NCI-H146 treated with DMSO at 0.1 percent for 48 hours (cell line): ENCODE data around the gene RRAGD.

Source experiments
- DNase-seq: peaks from one replicate; lab custom pipeline; 2025; ENCODE audit not compliant: unreplicated experiment; lab: John Stamatoyannopoulos, UW

Gene RRAGD

DNA sequence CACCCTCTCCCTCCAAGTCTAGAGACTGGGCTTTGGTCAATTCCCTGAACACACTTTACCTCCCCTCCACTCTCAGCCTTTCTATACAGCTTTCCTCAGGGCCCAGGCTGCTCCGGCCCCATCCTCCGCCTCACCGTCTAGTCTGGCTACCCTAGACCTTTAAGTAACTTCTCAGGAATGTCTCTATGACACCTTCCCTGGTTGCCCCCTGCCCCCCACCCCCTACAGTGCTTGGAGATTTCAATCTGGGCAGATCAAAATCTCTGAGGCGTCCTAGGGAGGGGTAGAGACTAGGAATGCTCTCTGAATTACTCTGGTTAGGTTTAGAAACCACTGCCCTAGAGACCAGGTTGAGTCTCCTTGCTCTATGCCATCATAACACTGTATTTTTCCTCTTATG, 65.6 kb downstream of the RRAGD start:
- no peak for DNase-seq

DNA sequence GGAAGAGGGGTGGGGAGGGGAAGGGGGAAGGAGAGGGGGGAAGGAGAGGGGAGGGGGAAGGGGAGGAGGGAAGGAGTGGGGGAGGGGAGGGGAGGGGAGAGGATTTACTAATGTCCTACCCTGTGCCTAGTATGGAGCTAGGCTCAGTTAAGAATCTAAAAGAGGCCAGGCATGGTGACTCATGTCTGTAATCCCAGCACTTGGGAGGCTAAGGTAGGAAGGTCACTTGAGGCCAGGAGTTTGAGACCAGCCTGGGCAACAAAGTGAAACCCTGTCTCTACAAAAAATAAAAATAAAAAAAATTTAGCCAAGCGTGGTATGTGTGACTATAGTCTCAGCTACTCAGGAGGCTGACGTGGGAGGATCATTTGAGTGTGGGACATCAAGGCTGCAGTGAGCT, 72.5 kb downstream of the RRAGD start:
- DNase-seq, result no peak

DNA sequence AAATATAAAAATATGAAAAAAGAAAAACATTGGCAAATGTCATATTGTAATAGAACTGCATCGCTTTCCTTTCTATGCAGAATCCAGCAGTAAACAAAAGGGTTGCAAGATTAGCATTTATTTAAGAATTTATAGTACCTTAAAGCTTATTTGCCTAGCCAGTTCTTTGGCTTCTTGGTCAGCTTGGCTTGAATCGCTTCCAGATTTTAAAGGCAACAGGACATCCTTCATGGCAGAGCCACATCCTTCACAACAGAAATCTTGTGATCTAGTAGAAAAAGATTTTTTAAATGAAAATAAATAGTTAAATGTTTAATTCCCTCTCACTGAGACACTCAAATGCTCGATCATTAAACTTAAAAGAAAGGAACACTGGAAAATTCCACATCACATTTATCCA, 76.9 kb downstream of the RRAGD start:
- no peak for DNase-seq

DNA sequence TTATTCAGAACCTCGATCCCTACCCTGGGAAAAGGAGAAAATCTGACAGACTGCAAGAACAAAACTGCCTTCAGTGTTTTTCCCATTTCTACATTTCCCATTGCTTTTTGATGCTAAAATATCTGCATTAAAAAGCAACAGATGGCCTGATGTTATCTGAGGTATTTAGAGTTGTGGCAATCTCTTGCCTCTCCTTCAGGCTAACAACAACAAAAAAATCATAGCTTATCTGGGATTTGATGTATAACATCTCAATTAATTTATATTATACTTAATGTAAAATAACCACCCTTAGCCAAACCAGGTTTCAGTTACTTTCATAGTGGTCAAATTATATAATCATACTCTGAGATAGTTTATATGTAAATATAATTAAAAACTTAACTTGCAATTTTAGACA, 81.2 kb downstream of the RRAGD start:
- no peak for DNase-seq

DNA sequence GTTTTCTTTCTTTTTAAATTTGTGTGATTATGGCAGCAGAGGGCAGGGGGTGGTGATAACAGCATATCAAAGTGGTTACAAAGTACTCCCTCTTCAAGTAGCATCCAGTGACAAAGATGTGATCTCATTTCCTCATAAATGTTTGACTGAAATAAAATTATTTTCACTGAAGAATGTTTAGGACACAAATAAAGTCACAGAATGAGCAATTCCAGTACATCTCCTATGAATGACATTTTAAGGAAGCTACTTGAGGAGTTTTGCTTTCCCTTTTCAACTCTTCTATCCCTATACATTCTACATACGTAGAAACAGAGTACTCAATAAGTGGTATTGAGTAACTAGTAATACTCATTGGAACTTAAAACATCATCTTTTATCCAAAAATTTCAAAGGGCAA, 83.1 kb downstream of the RRAGD start:
- no peak for DNase-seq

DNA sequence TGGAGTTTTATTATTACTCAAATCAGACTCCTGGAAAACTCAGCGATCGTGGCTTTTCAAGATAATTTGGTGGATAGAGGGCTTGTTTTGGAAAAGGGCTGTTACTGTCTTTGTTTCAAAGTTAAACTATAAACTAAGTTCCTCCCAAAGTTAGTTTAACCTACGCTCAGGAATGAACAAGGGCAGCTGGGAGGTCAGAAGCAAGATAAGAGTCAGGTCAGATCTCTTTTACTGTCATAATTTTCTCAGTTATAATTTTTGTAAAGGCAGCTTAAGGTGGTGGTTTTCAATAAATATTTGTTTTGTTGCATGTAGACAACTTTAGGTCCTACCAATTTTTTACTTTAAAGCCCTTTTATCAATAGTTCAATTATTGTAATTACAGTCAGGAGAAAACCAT, 87.8 kb downstream of the RRAGD start:
- no peak for DNase-seq

DNA sequence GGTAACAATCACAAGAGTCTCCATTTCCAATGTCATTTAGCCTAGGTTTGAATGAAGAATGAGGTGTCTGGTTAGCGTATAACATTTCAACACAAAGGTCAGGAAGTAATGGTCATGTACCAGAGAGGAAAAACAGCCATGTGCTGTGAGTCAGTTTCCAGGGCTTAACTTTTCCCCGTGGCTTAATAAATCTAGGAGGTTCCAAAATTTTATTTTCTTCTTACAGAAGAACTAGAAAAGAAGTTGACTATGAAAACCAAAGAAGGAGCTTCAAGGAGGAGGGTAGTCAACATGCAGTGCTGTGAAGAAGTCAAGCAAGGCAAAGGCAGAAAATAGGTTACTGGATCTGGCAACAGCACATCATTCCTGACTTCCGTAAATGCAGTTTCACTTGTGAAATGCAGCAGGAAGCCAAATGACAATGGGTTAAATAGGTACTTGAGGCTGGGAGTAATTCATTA, 88.5 kb downstream of the RRAGD start:
- DNase-seq, result no peak

DNA sequence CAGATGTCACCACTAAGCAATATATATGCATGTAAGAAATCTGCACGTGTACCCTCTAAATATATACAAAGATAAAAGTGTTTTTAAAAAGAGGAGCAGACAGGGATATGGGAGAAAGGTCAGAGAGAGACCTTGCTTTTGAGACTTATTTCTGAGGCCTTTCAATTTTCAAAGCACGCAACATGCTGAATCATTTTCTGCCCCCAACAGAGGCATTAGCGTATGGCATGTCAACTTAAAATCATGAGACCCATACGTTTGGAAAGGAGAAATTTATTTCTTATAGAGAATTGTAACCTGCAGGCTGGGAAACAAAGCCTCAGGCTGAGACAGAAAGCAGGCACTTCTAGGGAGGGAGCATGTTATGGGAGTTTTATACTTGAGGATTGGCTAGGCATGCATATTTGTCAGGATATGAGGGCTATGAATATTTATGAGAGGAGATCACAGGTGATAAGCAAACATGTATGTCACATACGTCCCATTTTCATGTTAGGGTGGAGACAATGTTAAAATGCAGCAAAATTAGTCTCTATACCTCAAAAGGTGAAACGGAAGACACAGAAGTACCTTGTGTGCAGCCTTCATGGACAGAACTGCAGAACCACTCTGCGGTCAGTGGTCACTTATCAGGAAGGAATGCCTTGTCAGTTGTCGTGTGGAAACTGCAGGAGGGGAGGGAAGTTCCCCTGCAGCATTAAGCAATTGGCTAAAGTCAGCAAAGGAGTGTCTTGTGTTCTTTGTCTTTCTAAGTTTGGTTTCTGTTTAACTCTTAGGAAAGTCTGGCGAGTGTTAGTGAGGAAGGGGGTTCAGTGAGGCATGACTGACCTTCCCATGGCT, 90.7 kb downstream of the RRAGD start:
- DNase-seq, result no peak

DNA sequence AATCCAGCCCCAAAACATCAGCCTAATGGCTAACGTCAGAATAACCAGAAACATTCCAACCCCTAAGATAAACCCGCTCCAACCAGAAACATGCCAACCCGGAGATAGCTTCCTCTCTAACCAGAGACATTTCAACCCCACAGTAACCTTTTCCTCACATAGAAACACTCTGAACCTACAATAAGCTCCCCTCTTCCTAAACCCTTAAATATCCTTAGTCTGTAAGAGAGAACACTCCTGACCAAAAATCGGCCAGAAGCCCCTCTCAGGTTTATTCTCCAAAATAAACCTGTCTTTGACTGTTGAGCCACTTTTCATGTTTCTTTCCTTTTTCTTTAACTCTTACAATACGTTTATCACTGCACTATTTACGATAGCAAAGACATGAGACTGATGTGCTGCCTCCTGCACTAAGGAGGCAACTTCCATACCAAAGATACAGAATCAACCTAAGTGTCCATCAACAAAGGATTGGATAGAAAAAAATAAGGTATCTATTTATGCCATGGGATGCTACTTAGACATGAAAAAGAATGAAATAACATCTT, 92.0 kb downstream of the RRAGD start:
- no peak for DNase-seq

DNA sequence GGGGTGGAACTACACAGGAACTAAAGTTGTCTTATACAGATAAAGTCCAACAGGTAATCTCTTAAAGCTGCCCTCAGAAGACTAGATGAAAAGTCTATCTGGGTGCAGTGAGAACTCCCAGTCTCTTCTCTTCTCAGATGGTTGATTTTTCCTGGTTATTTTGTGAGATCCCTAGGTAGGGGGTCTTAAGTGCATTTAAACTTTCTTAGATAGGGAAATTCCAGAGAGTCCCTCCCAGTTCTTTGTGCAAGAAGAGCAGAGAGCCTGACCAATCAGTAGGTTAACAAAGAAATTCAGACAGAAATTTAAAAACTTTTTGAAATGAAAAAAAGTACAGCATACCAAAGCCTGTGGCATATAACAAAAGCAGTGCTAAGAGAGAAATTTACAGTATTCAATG, 95.0 kb downstream of the RRAGD start:
- no peak for DNase-seq

DNA sequence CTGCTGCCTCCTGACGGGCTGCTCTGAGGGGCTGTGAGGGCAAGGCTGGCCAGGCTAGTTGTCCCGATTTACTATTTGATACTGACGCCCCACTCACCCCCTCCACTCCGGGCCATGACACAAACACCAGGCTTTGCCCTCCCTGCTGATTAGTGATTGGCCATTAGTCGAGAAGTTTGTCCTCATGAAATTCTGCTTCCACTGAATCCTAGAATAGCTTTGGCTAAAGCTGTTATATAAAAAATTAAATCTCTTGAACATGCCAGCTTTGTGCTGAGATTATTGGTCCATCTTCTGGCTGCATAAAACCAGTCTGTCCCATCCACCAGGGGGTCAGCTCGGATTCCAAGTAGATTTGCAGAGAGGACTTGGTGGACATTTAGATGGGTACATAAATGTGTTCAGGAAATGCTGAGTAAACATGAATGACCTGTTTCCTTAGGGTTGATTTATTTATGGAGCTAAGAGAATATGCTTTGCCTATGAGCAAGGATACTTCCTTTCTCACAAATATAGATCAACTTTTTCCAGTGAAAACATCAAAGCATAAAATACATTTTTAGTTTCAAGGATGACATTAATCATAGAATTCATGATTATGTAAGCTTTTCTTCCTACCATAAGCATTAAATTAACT, 96.7 kb downstream of the RRAGD start, which contains the start of gene GABRR2:
Gene GABRR2 (minus strand): TSS at position 51 of the 637 bp plus-strand sequence. CDS start 134 bp downstream, outside the sequence.
- DNase-seq, result no peak

DNA sequence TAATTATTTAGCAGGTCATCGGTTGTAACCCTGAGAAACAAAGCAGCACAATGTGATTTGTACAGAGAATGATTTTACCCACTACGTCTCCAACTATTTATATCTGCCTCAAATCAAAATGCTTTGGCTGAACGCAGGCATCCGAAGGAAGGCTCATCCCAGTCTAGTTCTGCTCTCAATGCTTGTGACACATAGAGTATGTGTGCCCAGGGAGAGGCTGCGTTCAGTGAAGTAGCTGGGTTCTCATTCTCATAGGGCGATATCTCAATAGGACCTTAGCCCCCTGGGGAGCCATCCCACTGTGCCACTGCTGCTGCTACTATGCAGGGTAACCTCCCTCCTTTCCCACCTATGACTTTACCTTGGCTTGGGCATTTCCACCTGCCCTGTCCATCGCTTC, 97.4 kb downstream of the RRAGD start:
- no peak for DNase-seq
